Brain microvascular endothelial cell (primary cell): ENCODE measurements around the gene DNAJB6.

Experiments
- DNase-seq: peaks from one replicate; pipeline ENCODE4 v3.0.0-alpha.2; 2020
- H3K27ac ChIP-seq: fragments of 250-450 bp; sonication (Bioruptor Pico); 2 replicates; pipeline ENCODE4 v1.5.1; 2020; ENCODE audit warnings: mild to moderate bottlenecking, moderate library complexity
- H3K27me3 ChIP-seq: fragments of 250-450 bp; sonication (Bioruptor Pico); replicated peaks from 2 replicates; pipeline ENCODE4 v1.5.1; 2020; ENCODE audit warnings: mild to moderate bottlenecking
- H3K36me3 ChIP-seq: fragments of 250-450 bp; sonication (Bioruptor Pico); replicated peaks from 2 replicates; pipeline ENCODE4 v1.5.1; 2020; ENCODE audit warnings: mild to moderate bottlenecking
- H3K4me3 ChIP-seq: 2 replicates; pipeline ENCODE4 v1.5.1; 2011; ENCODE audit warnings: low read depth, mild to moderate bottlenecking, control low read depth, low read length, moderate library complexity
- CTCF ChIP-seq: IDR thresholded peaks from 2 replicates; pipeline ENCODE4 v1.5.1; 2011; ENCODE audit warnings: low read depth, mild to moderate bottlenecking, moderate library complexity, low read length, control low read depth, inconsistent platforms; ENCODE audit errors: missing control alignments
- in situ Hi-C: cut with HindIII; loops from 2 replicates; pipeline ENCODE4 v1.10.0; 2017; ENCODE audit warnings: low sequenced_read_pairs, low pct_ligation_motif_present

The DNAJB6 gene

DNA sequence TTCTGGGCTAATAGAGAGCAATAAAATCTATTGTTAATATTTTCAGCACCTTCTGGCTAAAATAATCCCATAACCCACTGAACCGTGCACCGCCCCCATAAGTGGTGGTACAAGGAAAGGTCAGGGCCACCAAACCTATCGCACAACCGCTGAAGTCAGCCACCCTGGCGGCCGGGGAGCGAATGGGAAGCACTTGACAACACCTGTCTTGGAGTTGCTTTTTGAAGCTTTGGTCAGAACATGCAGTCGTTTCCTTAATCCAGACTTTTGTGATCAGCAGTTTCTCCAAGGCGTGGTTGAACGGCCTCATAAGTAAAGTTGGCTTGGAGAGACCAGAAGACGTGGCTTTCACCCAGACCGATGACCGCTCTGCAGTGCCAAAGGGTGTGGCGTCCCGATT is 97.4 kb downstream of the DNAJB6 start:
- in situ Hi-C loops: no loop called here
- Histone ChIP-seq H3K36me3 (no peaks in the 10 kb centered on the region), H3K4me3 (no peak overlapping the region), H3K27ac (no peak overlapping the region), H3K27me3 (no peaks in the 10 kb centered on the region)
- DNase-seq: no peak
- TF ChIP-seq CTCF: no peak

- Histone ChIP-seq H3K4me3 (no peak overlapping the region), H3K36me3 (no peaks in the 10 kb centered on the region), H3K27me3 (no peaks in the 10 kb centered on the region), H3K27ac (no peak overlapping the region)
- TF ChIP-seq CTCF: no peak
- DNase-seq: no peak
- in situ Hi-C loops: no loop called here
Measured at GRCh38 chr7:157434701-157435100, 97.9 kb downstream of the DNAJB6 start.

DNA sequence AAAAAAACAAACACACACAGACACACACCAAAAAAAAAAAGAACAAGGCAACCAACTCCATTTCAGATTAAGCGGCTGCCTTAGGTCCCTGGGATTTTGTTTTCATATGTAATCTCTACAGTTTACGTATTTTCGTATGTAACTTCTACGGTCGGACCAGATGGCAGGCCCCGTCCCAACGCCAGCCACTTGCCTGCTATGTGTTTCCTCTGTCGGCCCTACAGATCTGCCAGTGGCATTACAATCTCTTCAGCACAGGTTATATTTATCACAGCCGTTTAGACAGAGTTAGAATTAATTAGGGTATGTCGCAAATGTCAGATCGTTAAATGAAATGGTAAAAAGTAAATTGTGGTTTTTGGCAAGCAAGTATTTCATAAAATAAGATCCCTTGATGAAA is 99.3 kb downstream of the DNAJB6 start:
- H3K4me3 ChIP-seq: no peak overlapping the region
- no peak for DNase-seq
- no peaks in the 10 kb centered on the region for H3K27me3 ChIP-seq
- H3K27ac ChIP-seq: no peak overlapping the region
- in situ Hi-C loops: no loop called here
- no peak for TF ChIP-seq CTCF
- no peaks in the 10 kb centered on the region for H3K36me3 ChIP-seq

- Histone ChIP-seq H3K36me3 (no peaks in the 10 kb centered on the region), H3K27me3 (no peaks in the 10 kb centered on the region), H3K4me3 (no peak overlapping the region), H3K27ac (no peak overlapping the region)
- in situ Hi-C loops: no loop called here
- TF ChIP-seq CTCF: no peak
- DNase-seq: no peak
Measured at GRCh38 chr7:157436763-157437480, 100.1 kb downstream of the DNAJB6 start.

- H3K27ac ChIP-seq: no peak overlapping the region
- TF ChIP-seq CTCF: no peak
- no peak for DNase-seq
- H3K27me3 ChIP-seq: no peaks in the 10 kb centered on the region
- no peaks in the 10 kb centered on the region for H3K36me3 ChIP-seq
- no peak overlapping the region for H3K4me3 ChIP-seq
- in situ Hi-C loops: no loop called here
Measured at GRCh38 chr7:157437519-157438061, 100.8 kb downstream of the DNAJB6 start.
